Activated CD8-positive, alpha-beta memory T cell treated with anti-CD3 and anti-CD28 coated beads, Interleukin-2, amount 50 U/mL, for 48 hours (primary cell): ENCODE data around the gene NUMB.

Source experiments
- DNase-seq: peaks from one replicate; pipeline ENCODE4 v3.0.0-alpha.2; 2020

The NUMB gene

DNA sequence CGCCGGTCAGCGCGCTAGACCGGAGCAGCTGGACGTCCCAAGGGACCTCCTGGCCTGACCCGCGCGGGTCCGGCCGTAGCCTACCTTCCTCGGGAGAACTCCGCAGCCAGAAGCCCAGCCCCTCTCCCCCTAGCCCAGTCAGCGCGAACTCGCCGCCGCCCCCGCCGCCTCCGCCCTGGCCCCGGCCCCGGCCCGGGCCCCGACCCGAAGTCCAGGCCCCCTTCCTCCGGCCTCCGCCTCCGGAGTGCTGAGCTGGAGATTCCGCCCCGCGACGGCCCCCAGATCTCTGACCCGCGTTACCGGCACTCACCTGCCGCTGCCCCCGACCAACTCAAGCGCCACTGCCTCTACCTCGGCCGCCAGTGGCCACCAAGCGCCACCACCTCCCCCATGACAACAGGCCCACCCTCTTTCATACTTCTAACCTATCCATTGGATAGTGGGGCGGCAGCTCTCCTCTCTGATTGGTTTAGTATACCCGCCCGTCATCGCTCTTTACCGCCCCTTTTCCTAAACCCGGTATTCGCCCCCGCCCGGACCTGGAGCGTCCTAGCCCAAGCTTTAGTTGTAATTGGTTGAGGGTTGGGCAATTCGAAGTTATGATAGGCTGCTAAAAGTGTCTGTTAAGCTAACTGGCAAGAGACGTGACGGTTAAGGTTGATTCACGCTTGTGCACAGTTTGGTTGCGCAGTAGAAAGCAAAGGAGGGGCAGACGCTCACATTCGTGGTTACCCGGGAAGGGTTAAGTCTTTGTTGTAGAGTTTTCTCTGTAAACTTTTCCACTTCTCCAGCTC is at the start of gene NUMB:
TSS of gene NUMB (minus strand) at position 364 of the 794 bp plus-strand sequence. CDS start 102,795 bp downstream, outside the sequence.
- DNase-seq, result peak; percentile 93

DNA sequence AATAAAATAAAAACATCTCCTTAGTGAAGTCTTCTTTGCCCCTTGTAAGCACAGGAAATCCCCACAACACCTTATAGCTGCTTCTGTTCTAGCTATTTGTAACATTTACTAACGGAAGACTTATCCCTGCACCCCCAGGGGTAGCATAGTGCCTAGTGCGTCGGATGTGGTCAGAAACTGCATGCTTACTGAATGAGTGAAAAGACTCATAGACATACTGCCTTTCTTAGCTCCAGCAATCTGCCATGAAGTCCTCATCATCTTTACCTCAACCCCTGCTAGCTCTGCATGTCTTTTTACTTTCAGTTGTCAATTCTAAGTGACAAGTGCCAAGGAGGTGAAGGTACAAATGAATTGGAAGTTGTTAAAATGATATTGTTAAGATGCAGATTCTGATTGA is 45.3 kb upstream of the NUMB start:
- no peak for DNase-seq

DNA sequence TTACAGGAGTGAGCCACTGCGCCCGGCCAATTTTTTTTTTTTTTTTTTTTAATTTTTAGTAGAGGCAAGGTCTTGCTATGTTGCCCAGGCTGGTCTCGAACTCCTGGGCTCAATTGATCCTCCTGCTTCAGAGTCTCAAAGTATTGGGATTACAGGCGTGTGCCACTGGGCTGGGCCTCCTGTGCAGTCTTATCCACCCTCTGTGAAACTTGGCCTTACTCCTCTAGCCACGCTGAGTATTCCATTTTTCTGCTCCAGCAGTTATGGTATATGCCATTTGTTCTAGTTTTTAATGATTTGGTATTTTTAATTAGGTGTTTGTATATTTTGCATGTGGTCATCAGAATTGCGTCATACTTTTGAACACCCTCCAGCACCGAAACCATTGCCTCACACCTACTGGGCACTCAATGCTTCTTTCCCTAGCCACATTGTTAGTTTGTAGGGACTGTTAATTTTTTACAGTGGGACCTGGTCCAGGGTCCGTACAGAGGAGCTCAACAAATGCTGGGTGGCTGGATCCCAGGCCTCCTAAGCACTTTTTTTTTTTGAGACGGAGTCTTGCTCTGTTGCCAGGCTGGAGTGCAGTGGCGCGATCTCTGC is 43.8 kb upstream of the NUMB start:
- DNase-seq, result no peak

DNA sequence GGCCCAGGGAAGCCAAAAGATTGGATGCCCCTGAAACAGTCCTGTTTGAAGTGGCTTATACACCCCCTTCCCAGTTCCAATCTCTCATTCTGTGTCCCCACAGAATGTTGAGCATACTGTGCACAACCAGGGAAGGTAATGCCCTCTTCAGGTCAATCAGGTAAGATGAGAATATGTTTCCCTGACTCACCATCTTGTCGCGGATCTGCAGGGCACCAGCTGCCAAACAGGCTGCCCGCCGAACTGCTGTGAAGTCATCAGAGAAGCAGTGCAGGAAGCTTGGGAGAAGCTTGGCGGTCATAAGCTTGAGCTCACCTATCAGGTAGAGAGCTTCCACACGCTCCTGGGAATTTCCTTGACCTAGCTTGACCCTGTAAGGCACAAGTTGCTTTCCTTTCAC is 42.0 kb upstream of the NUMB start:
- no peak for DNase-seq

DNA sequence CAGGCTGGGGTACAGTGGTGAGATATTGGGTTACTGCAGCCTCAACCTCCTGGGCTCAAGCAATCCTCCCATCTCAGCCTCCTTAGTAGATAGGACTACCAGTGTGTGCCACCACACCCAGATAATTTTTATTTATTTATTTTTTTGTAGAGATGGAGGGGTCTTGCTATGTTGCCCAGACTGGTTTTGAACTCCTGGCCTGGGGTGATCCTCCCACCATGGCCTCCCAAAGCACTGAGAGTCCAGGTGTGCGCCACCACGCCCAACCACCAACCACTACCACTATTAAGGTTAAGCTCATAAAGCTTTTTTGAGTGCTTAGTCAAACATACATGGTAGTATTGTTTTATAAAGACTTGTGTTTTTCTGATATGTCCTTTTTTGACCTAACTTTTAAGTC is 36.2 kb upstream of the NUMB start:
- DNase-seq, result no peak

DNA sequence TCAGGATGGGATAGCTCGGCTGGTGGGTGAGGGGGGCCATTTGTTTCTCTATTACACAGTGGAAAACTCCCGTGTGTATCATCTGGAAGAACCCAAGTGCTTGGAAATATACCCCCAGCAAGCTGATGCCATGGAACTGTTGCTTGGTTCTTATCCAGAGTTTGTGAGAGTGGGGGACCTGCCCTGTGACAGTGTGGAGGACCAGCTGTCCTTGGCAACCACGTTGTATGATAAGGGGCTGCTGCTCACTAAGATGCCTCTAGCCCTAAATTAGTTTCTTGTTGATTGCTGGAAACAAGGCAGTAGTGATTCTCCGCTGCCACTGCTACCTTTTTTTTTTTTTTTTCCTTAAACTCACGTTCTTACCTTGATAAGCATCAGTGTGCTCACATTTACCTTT is 34.3 kb upstream of the NUMB start:
- DNase-seq, result no peak

DNA sequence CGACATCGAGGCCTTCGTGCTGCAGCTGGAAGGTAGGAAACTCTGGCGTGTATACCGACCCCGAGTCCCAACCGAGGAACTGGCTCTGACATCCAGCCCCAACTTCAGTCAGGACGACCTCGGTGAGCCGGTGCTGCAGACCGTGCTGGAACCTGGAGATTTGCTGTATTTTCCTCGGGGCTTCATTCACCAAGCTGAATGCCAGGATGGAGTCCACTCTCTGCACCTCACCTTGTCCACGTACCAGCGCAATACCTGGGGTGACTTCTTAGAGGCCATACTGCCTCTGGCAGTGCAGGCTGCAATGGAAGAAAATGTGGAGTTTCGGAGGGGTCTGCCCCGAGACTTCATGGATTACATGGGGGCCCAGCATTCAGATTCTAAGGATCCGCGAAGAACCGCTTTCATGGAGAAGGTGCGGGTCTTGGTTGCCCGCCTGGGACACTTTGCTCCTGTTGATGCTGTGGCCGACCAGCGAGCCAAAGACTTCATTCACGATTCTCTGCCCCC is 33.8 kb upstream of the NUMB start:
- DNase-seq, result no peak

DNA sequence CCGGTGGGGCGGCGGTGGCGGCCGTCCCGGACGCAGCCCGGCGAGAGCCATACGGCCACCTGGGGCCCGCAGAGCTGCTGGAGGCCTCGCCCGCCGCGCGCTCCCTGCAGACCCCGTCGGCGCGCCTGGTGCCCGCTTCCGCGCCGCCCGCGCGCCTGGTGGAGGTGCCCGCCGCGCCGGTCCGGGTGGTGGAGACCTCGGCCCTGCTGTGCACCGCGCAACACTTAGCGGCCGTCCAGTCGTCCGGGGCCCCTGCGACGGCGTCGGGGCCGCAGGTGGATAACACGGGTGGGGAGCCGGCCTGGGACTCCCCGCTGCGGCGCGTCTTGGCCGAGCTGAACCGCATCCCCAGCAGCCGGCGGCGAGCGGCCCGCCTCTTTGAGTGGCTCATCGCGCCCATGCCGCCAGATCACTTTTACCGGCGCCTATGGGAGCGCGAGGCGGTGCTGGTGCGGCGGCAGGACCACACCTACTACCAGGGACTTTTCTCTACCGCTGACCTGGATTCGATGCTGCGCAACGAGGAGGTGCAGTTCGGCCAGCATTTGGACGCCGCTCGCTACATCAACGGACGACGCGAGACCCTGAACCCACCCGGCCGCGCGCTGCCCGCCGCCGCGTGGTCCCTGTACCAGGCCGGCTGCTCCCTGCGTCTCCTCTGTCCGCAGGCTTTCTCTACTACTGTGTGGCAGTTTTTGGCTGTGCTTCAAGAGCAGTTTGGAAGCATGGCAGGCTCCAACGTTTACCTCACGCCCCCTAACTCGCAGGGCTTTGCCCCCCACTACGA is 33.1 kb upstream of the NUMB start:
- DNase-seq, result peak; percentile 83

DNA sequence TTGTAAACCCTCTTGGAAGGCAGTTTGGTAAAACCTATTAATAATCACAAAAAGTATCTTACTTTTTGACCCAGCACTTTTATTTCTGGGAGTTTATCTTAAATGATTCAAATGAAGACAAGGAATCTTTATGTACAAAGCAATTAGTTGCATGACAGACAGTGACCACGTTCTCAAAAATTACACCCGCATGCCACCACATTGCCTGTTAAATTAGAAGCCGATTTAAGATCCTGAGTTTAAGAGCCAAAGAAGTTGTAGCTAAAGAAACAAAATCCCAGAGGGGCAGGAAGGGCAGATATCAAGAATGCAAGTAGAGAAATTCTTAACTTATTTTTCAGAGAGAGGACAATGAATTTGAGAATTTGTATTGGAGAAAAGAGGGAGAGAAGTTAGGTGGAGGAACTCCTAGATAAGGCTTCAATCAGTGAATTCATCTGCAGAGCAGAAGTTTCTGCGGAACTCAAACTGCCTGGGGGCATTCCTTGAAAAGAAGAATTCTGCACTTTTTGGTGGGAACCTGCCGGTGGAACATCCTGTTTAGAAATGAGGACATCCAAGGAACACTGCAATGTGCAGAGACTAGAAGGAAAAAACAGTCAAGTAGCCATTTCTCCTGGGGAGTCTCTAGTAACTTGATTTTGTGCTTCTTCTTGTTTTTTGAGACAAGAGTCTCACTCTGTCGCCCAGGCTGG is 31.3 kb upstream of the NUMB start:
- DNase-seq, result no peak

DNA sequence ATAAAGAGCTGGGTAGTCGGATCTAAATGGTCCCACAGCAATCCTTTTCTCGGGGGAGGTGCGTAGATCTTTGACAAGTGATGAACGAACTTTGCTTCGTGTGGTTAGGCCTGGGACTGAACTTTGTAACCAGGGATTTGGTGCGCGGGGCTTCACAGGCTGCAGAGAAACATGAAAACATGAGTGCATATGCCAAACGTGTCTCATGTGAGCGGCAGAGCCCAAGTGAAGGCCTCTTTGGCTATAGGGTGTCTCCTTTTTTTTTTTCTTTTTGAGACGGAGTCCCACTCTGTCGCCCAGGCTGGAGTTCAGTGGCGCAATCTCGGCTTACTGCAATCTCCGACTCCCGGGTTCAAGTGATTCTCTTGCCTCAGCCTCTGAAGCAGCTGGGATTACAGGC is 20.3 kb upstream of the NUMB start:
- no peak for DNase-seq

DNA sequence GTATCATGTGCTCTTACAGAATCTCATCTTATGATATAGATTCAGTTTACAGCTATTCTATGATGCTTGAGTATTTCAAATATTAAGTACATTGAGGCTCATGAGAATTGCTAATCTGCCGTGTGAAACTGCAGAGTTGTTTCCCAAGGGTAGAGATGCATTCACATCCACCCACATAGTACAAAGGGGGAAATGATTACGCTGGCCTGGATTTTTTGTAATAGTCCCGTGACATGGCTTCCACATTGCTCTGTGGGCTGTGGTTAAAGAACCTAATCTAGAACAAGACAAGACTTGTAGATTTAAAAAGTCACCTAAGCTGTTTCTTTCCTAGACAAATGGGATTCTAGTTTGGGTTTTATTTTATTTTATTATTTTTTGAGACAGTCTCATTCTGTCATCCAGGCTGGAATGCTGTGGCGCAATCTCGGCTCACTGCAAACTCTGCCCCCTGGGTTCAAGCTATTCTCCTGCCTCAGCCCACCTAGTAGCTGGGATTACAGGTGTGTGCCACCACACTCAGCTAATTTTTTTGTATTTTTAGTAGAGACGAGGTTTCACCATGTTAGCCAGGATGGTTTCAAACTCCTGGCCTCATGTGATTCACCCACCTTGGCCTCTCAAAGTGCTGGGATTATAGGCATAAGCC is 19.4 kb upstream of the NUMB start:
- DNase-seq, result no peak

DNA sequence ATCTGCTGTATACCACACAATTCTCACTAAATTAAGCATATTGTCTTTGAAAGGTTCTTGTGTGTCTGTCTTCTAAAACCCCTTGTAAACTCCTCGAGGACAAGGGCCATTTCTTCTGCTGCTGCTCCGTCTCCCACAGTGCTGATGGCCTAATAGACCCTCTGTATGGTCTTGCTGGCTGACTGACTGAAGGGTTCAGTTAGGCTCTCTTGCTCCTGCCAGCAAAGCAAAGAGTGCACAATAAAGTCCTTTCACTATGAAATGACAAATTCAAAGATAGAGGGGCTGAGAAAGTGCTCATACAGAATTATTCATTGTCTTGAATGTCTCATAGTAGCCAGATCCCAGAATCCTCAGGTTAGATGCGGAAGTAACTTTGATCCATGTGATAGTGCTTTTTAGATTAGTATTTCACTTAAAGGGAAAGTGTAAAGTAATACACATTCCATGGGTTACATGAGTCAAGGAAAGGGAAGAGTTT is 18.1 kb upstream of the NUMB start:
- DNase-seq, result no peak

DNA sequence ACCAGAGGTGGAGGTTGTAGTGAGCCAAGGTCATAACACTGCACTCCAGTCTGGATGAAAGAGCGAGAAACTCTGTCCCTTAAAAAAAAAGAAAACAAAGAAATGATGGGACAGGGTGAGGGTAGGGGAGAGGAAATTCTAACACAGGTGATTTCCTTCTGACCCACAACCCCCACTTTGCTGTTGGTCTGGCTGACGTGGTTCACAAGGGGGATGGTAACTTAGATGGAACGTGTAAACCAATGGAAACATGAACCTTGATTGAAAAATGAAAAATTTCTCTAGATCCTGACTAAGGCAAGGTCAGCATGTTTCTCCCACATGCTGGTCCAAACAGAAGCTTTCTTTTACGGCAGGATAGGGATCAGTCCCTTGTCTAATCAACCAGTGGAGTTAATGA is 16.6 kb upstream of the NUMB start:
- DNase-seq, result no peak

DNA sequence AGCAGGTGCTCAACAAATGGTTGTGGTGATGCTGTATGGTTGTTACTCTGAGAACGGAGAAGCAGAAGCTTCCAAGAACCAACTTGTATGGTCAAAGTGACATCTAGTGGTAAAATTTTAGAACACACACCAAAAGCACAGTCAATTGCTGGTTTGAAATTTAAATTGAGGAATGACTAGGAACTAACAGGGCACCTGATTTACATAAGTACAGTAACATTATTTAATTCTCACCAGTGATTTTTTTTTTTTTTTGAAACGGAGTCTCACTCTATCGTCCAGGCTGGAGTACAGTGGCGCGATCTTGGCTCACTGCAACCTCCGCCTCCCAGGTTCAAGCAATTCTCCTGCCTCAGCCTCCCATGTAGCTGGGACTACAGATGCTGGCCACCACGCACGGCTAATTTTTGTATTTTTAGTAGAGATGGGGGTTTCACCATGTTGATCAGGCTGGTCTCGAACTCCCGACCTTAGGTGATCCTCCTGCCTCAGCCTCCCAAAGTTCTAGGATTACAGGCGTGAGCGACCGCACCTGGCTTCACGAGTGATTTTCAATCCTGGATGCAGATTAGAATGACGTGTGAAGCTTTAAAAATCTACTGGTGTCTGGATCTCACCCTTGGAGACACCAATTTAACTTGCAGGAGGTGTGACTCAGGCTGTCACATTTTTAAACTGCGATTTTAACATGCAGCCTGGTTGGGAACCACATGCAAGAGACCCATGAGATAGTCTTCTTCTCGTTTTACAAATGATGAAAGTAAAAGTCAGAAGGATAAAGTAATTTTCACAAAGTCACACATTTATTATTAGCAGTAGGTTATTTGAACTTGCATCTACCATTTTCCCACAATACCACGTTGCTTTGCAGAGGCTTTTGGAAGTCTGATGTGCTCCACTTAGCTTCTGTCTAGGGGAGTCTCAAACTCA is 14.1 kb upstream of the NUMB start:
- no peak for DNase-seq

DNA sequence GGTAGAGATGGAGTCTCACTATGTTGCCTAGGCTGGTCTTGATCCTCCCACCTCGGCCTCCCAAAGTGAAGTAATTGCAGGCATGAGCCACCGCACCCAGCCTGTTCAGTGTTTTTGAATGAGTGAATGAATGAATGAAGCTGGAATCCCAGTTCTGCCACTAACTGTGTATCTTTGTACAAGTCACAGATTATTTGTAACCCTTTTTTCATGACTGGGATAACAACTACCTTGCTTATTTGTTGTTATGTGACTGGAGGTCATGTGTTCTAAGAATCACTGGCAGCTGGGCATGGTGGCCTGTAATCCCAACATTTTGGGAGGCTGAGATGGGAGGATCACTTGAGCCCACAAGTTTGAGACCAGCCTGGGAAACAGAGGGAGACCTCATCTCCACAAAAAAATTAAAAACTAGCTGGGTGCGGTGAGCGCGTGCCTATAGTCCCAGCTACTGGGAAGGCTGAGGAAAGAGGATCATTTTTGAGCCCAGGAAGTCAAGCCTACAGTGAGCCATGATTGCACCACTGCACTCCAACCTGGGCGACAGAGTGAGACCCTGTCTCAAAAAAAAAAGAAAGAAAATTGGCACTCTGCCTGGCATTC is 13.3 kb upstream of the NUMB start:
- no peak for DNase-seq

DNA sequence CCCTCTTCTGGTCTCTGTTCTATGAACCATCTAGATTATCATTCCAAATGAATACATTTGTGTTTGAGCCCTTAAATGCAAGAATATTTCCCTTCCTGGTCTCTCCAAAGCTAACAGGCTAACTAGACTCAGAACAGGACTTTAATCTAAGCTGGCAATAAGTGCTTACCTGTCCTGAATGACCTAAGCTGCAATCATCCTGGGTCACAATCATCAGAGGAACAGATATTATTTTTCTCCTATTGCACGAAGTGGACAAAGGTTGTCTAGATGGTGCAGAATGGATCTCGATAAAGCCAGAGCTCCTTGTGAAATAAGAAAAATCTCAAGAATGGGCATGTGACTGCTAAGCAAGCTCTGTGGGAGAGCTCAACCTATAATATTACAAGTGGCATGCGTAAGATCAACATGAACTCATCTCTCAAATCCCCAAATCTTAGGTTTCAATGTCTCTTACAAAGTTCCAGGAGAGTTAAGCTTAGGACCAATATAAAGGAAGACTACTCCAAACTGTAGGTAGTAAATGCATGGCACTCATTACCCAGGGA is 10.6 kb upstream of the NUMB start:
- no peak for DNase-seq

DNA sequence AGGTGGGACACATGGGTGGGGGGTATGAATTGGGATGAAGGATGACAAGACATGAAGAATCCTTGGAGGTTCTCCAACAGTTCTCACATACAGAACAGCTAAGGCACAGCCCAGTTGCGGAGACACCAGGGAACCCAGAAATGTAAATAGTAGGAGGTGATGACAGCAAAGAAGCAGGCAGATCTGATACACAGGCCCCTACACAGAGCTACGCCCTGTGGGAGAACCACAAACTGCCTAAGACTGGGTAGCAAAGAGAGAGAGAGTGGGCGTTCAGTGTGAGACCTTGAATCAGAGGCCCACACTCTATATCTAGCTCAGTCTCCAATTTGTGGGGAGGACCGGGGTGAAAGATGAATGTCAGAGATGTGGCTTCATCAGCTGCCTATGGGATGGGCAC is 9.5 kb upstream of the NUMB start:
- peak; percentile 68 for DNase-seq

DNA sequence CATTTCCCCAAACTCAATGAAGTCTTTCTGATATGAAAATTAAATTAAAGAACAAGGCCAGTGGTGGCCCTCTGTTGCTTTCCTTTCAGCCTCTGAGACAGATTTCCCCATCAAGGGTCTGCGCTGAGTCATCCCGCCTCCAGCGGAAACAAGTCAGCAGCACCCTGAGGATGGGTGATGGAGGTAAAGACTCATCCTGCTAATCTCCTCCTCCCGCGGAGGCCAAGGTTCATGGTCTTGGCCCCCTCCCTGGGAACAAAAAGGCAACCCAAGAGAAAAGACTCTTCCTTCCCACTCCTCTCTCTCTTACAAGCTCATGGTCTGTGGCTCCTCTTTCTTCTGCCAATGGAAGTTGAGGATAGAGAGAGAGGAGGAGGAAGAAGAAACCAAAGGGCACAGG is 9.0 kb upstream of the NUMB start:
- DNase-seq, result peak; percentile 84

DNA sequence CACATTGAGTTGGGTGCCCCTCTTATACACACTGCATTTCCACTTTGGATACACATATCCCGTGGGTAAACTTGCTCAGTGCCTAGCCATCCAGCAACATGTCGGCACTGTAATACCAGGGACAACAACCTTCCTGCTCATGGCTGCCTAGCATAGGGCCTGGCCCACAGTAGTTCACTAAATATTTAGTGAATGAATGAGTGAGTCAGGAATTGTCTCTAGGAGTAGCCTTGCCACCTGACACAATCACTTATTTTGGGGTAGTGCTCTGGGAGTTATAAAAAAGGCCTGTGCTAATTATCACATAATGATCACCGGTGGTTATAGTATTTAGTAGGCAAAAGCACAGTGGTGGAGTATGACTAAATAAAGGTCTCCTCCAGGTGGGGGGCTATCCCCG is 8.5 kb upstream of the NUMB start:
- no peak for DNase-seq

DNA sequence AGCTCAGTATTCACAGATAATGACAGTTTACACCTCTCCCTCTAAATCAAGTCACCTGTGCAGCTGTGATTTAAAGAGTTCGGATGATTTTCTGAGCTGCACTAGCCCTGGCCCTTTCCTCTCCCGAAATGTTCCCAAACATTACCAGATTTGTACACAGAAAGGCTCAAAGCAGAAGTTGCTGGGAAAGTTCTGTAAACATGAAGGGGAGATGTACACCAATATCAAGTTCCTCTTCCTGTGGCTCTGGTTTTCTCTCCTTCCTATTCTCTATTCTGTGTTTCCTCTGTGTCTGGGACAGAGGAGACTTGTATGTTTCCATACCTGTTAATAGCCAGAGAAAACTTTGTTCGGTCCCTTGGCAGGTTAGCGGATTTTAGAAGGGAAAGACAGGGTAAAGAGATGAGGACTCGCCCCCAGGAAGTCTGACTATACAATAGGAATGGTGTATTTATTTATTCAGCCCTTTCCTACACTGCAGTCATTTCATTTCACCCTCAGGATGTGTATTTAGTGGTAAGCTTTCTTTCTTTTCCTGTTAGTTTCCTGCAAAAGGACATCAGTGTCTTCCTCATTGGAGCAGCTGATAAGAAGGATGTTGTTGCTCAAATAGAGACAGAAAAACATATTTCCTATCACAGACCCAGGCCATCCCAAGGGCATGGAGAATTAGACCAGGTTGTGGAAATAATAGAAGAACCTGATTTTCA is 7.6 kb upstream of the NUMB start:
- no peak for DNase-seq
